GM23338 (cell line): ENCODE results near the gene HHEX. TPM values are rescaled to one million over a fixed set of nuclear protein-coding genes. Genes with fewer than 3 reads are reported as not detected.

Experiments used
- ATAC-seq: fragments of 200-7000 bp; cut with Tn5 transposase; 3 replicates; pipeline ENCODE4 v1.9.1; 2020
- DNase-seq: peaks from one replicate; pipeline ENCODE4 v3.0.0-alpha.2; 2015; ENCODE audit warnings: low spot score
- H2AFZ ChIP-seq: fragments of 200-600 bp; sonication (generic); 2 replicates; pipeline ENCODE4 v1.8.0; 2016; ENCODE audit warnings: antibody characterized with exemption, mild to moderate bottlenecking, moderate library complexity
- H3F3A ChIP-seq: fragments of 200-600 bp; sonication (generic); replicated peaks from 2 replicates; pipeline ENCODE4 v1.8.0; 2017; ENCODE audit warnings: antibody characterized with exemption, mixed run types, low read depth
- H3K27ac ChIP-seq: fragments of 200-600 bp; sonication (generic); 2 replicates; pipeline ENCODE4 v1.6.1; 2016; ENCODE audit warnings: low read depth
- H3K27me3 ChIP-seq: fragments of 200-600 bp; sonication (generic); 2 replicates; pipeline ENCODE4 v1.8.0; 2016; ENCODE audit warnings: mild to moderate bottlenecking, mixed run types, moderate library complexity; ENCODE audit not compliant: insufficient read depth
- H3K36me3 ChIP-seq: fragments of 200-600 bp; sonication (generic); 2 replicates; pipeline ENCODE4 v1.8.0; 2016; ENCODE audit warnings: mild to moderate bottlenecking; ENCODE audit not compliant: insufficient read depth
- H3K4me1 ChIP-seq: fragments of 200-600 bp; sonication (generic); 2 replicates; pipeline ENCODE4 v1.8.0; 2016; ENCODE audit warnings: mild to moderate bottlenecking, moderate library complexity; ENCODE audit not compliant: insufficient read depth
- H3K4me2 ChIP-seq: fragments of 200-600 bp; sonication (generic); 2 replicates; pipeline ENCODE4 v1.7.1; 2017; ENCODE audit warnings: mixed run types
- H3K4me3 ChIP-seq: fragments of 200-600 bp; sonication (generic); 2 replicates; pipeline ENCODE4 v1.6.1; 2016; ENCODE audit warnings: mixed run types
- H3K79me2 ChIP-seq: fragments of 200-600 bp; sonication (generic); replicated peaks from 2 replicates; pipeline ENCODE4 v1.8.0; 2017; ENCODE audit warnings: mild to moderate bottlenecking; ENCODE audit not compliant: insufficient read depth
- H3K9me2 ChIP-seq: fragments of 200-600 bp; sonication (generic); 2 replicates; pipeline ENCODE4 v1.8.0; 2017; ENCODE audit not compliant: insufficient read depth
- H4K20me1 ChIP-seq: fragments of 200-600 bp; sonication (generic); replicated peaks from 2 replicates; pipeline ENCODE4 v1.8.0; 2017; ENCODE audit warnings: mild to moderate bottlenecking; ENCODE audit not compliant: insufficient read depth
- H3K27ac Mint-ChIP-seq: 2 replicates; pipeline ENCODE4 v1.8.0; 2020; ENCODE audit warnings: inconsistent platforms, mild to moderate bottlenecking, moderate library complexity, mixed read lengths
- H3K27me3 Mint-ChIP-seq: 3 replicates; pipeline ENCODE4 v1.8.0; 2022; ENCODE audit warnings: low read depth, mild to moderate bottlenecking, moderate library complexity, mixed read lengths, inconsistent platforms; ENCODE audit not compliant: insufficient read depth, poor library complexity
- H3K36me3 Mint-ChIP-seq: 3 replicates; pipeline ENCODE4 v1.8.0; 2021; ENCODE audit warnings: low read depth, mild to moderate bottlenecking, inconsistent platforms, moderate library complexity, mixed read lengths
- H3K4me1 Mint-ChIP-seq: 3 replicates; pipeline ENCODE4 v1.8.0; 2020; ENCODE audit warnings: mild to moderate bottlenecking, inconsistent platforms, mixed read lengths
- H3K4me3 Mint-ChIP-seq: 3 replicates; pipeline ENCODE4 v1.8.0; 2021; ENCODE audit warnings: moderate library complexity, mild to moderate bottlenecking, inconsistent platforms, mixed read lengths
- H3K9me3 Mint-ChIP-seq: 3 replicates; pipeline ENCODE4 v1.8.0; 2020; ENCODE audit warnings: moderate library complexity, mild to moderate bottlenecking, inconsistent platforms, mixed read lengths
- CREB1 ChIP-seq: fragments of 250-450 bp; sonication (Bioruptor Pico); IDR thresholded peaks from 2 replicates; pipeline ENCODE4 v1.5.0; 2020; ENCODE audit warnings: low read depth, mild to moderate bottlenecking, moderate library complexity
- EZH2 ChIP-seq: fragments of 200-600 bp; sonication (generic); IDR thresholded peaks from one replicate; pipeline ENCODE4 v1.8.0; 2017; ENCODE audit warnings: antibody characterized with exemption, mild to moderate bottlenecking, low read depth; ENCODE audit not compliant: unreplicated experiment
- JUNB ChIP-seq: IDR thresholded peaks from one replicate; pipeline ENCODE4 v1.6.1; 2016; ENCODE audit warnings: antibody characterized with exemption; ENCODE audit not compliant: unreplicated experiment
- NANOG ChIP-seq: IDR thresholded peaks from 2 replicates; pipeline ENCODE4 v1.6.1; 2016; ENCODE audit warnings: antibody characterized with exemption, borderline replicate concordance
- POLR2AphosphoS5 ChIP-seq: IDR thresholded peaks from 2 replicates; pipeline ENCODE4 v1.6.1; 2016; ENCODE audit warnings: antibody characterized with exemption, low read depth
- STAT1 ChIP-seq: IDR thresholded peaks from one replicate; pipeline ENCODE4 v1.6.1; 2016; ENCODE audit warnings: antibody characterized with exemption; ENCODE audit not compliant: unreplicated experiment
- ZNF114 ChIP-seq: fragments of 250-450 bp; sonication (Bioruptor Pico); IDR thresholded peaks from 2 replicates; pipeline ENCODE4 v1.5.0; 2020; ENCODE audit warnings: mild to moderate bottlenecking, moderate library complexity
- ZNF331 ChIP-seq: fragments of 250-450 bp; sonication (Bioruptor Pico); IDR thresholded peaks from 2 replicates; pipeline ENCODE4 v1.5.0; 2020; ENCODE audit warnings: low read depth, mild to moderate bottlenecking, moderate library complexity
- polyA plus RNA-seq: library from polyadenylated mRNA; unstranded; fragments of >200 nt; fragmentation: Nextera tagmentation; extraction: Ambion mirVana; gene quantifications from 2 replicates; pipeline ENCODE4 v1.2.1, GENCODE V29; 2016
- total RNA-seq: library from RNA; depleted of rRNA; stranded (reverse); fragments of >200 nt; shearing (Covaris generic); gene quantifications from 2 replicates; pipeline ENCODE4 v1.2.3, GENCODE V29; 2014
- TF ChIP-seq, protein P1 (sequence below): IDR thresholded peaks from 2 replicates; pipeline ENCODE4 v1.6.1; 2016; ENCODE audit warnings: antibody characterized with exemption
- TF ChIP-seq, protein P2 (sequence below), 2 experiments: fragments of 200-600 bp in 1 of 2; sonication (generic) in 1 of 2; conservative IDR thresholded peaks; 2 replicates each; pipeline versions ENCODE4 v1.5.1 to v1.6.1; 2016 to 2017; ENCODE audit warnings: antibody characterized with exemption in 2 of 2, low read depth in 2 of 2, mild to moderate bottlenecking in 2 of 2, moderate library complexity in 1 of 2
- TF ChIP-seq, protein P3 (sequence below): IDR thresholded peaks from one replicate; pipeline ENCODE4 v1.6.1; 2018; ENCODE audit warnings: antibody characterized with exemption; ENCODE audit not compliant: unreplicated experiment
- TF ChIP-seq, protein P4 (sequence below): fragments of 250-450 bp; sonication (Bioruptor Pico); IDR thresholded peaks from 2 replicates; pipeline ENCODE4 v1.5.0; 2020; ENCODE audit warnings: mild to moderate bottlenecking, moderate library complexity

The HHEX gene
- total and polyA plus RNA-seq, 2 experiments from 2014 or later: 0.59 to 2.0 TPM

DNA sequence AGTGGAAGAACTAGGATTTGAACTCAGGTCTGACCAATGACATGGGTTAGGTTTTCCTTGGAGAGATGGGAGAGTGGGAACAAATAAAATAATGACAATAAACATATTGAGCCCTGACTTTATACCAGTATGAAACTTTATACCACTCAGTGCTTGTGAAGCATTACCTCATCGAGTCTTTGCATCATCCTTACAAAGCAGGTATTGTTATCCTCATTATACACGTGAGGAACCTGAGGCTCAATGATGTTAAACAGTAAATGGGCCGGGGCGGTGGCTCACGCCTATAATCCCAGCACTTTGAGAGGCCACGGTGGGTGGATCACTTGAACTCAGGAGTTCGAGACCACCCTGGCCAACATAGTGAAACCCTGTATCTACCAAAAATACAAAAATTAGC lies 47.7 kb downstream of the HHEX start (continued):
- TF ChIP-seq, protein P1, sequence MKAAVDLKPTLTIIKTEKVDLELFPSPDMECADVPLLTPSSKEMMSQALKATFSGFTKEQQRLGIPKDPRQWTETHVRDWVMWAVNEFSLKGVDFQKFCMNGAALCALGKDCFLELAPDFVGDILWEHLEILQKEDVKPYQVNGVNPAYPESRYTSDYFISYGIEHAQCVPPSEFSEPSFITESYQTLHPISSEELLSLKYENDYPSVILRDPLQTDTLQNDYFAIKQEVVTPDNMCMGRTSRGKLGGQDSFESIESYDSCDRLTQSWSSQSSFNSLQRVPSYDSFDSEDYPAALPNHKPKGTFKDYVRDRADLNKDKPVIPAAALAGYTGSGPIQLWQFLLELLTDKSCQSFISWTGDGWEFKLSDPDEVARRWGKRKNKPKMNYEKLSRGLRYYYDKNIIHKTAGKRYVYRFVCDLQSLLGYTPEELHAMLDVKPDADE: no peak
- no peak for TF ChIP-seq EZH2
- TF ChIP-seq CREB1: no peak

DNA sequence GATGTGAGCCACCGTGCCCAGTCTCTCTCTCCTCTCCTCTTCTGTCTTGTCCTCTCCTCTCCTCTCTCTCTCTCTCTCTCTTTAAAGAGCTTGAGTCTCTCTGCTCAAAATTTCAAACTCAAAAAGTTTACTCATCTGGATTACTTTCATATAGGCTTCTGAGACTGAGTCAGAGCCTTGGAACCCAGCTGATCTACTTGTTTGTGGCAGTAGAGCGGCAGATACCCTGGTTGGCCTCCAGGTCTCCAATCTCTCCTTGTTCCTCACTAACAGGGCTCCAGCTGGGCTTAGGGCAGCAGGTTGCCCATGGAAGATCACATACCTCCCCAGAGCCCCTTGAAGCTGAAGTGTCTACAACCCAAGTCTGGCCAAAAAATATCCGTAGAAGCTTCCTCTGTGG lies 51.0 kb downstream of the HHEX start:
- no peak overlapping the region for H2AFZ ChIP-seq
- no peak for DNase-seq
- H3K27me3 ChIP-seq: no peaks in the 10 kb centered on the region
- H3K27me3 Mint-ChIP-seq: peaks cover 15% of the 10 kb centered on the region
- no peaks in the 10 kb centered on the region for H3K36me3 Mint-ChIP-seq
- H3K4me2 ChIP-seq: no peak overlapping the region
- H3K79me2 ChIP-seq: no peaks in the 10 kb centered on the region
- no peak overlapping the region for H3K4me3 ChIP-seq
- H3F3A ChIP-seq: no peaks in the 10 kb centered on the region
- no peaks in the 10 kb centered on the region for H3K36me3 ChIP-seq
- H3K4me1 ChIP-seq: no peaks in the 10 kb centered on the region
- ATAC-seq: no peak
- no peaks in the 10 kb centered on the region for H3K9me3 Mint-ChIP-seq
- H3K27ac ChIP-seq: no peak overlapping the region
- H3K9me2 ChIP-seq: no peaks in the 10 kb centered on the region
- no peak overlapping the region for H3K27ac Mint-ChIP-seq
- H4K20me1 ChIP-seq: no peaks in the 10 kb centered on the region
- H3K4me1 Mint-ChIP-seq: no peaks in the 10 kb centered on the region
- no peak overlapping the region for H3K4me3 Mint-ChIP-seq
- TF ChIP-seq EZH2 (no peak), CREB1 (no peak), NANOG (no peak), ZNF114 (CRISPR knock-in tag) (no peak), JUNB (no peak), POLR2AphosphoS5 (no peak), STAT1 (no peak), ZNF331 (CRISPR knock-in tag) (no peak)
- TF ChIP-seq, protein P1: no peak
- TF ChIP-seq, protein P2, sequence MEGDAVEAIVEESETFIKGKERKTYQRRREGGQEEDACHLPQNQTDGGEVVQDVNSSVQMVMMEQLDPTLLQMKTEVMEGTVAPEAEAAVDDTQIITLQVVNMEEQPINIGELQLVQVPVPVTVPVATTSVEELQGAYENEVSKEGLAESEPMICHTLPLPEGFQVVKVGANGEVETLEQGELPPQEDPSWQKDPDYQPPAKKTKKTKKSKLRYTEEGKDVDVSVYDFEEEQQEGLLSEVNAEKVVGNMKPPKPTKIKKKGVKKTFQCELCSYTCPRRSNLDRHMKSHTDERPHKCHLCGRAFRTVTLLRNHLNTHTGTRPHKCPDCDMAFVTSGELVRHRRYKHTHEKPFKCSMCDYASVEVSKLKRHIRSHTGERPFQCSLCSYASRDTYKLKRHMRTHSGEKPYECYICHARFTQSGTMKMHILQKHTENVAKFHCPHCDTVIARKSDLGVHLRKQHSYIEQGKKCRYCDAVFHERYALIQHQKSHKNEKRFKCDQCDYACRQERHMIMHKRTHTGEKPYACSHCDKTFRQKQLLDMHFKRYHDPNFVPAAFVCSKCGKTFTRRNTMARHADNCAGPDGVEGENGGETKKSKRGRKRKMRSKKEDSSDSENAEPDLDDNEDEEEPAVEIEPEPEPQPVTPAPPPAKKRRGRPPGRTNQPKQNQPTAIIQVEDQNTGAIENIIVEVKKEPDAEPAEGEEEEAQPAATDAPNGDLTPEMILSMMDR (conservative IDR thresholded peaks at IDR 0.05; ENCODE audit: low read depth in 2 of 2): no peak
- TF ChIP-seq, protein P3, sequence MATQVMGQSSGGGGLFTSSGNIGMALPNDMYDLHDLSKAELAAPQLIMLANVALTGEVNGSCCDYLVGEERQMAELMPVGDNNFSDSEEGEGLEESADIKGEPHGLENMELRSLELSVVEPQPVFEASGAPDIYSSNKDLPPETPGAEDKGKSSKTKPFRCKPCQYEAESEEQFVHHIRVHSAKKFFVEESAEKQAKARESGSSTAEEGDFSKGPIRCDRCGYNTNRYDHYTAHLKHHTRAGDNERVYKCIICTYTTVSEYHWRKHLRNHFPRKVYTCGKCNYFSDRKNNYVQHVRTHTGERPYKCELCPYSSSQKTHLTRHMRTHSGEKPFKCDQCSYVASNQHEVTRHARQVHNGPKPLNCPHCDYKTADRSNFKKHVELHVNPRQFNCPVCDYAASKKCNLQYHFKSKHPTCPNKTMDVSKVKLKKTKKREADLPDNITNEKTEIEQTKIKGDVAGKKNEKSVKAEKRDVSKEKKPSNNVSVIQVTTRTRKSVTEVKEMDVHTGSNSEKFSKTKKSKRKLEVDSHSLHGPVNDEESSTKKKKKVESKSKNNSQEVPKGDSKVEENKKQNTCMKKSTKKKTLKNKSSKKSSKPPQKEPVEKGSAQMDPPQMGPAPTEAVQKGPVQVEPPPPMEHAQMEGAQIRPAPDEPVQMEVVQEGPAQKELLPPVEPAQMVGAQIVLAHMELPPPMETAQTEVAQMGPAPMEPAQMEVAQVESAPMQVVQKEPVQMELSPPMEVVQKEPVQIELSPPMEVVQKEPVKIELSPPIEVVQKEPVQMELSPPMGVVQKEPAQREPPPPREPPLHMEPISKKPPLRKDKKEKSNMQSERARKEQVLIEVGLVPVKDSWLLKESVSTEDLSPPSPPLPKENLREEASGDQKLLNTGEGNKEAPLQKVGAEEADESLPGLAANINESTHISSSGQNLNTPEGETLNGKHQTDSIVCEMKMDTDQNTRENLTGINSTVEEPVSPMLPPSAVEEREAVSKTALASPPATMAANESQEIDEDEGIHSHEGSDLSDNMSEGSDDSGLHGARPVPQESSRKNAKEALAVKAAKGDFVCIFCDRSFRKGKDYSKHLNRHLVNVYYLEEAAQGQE: no peak
- TF ChIP-seq, protein P4, sequence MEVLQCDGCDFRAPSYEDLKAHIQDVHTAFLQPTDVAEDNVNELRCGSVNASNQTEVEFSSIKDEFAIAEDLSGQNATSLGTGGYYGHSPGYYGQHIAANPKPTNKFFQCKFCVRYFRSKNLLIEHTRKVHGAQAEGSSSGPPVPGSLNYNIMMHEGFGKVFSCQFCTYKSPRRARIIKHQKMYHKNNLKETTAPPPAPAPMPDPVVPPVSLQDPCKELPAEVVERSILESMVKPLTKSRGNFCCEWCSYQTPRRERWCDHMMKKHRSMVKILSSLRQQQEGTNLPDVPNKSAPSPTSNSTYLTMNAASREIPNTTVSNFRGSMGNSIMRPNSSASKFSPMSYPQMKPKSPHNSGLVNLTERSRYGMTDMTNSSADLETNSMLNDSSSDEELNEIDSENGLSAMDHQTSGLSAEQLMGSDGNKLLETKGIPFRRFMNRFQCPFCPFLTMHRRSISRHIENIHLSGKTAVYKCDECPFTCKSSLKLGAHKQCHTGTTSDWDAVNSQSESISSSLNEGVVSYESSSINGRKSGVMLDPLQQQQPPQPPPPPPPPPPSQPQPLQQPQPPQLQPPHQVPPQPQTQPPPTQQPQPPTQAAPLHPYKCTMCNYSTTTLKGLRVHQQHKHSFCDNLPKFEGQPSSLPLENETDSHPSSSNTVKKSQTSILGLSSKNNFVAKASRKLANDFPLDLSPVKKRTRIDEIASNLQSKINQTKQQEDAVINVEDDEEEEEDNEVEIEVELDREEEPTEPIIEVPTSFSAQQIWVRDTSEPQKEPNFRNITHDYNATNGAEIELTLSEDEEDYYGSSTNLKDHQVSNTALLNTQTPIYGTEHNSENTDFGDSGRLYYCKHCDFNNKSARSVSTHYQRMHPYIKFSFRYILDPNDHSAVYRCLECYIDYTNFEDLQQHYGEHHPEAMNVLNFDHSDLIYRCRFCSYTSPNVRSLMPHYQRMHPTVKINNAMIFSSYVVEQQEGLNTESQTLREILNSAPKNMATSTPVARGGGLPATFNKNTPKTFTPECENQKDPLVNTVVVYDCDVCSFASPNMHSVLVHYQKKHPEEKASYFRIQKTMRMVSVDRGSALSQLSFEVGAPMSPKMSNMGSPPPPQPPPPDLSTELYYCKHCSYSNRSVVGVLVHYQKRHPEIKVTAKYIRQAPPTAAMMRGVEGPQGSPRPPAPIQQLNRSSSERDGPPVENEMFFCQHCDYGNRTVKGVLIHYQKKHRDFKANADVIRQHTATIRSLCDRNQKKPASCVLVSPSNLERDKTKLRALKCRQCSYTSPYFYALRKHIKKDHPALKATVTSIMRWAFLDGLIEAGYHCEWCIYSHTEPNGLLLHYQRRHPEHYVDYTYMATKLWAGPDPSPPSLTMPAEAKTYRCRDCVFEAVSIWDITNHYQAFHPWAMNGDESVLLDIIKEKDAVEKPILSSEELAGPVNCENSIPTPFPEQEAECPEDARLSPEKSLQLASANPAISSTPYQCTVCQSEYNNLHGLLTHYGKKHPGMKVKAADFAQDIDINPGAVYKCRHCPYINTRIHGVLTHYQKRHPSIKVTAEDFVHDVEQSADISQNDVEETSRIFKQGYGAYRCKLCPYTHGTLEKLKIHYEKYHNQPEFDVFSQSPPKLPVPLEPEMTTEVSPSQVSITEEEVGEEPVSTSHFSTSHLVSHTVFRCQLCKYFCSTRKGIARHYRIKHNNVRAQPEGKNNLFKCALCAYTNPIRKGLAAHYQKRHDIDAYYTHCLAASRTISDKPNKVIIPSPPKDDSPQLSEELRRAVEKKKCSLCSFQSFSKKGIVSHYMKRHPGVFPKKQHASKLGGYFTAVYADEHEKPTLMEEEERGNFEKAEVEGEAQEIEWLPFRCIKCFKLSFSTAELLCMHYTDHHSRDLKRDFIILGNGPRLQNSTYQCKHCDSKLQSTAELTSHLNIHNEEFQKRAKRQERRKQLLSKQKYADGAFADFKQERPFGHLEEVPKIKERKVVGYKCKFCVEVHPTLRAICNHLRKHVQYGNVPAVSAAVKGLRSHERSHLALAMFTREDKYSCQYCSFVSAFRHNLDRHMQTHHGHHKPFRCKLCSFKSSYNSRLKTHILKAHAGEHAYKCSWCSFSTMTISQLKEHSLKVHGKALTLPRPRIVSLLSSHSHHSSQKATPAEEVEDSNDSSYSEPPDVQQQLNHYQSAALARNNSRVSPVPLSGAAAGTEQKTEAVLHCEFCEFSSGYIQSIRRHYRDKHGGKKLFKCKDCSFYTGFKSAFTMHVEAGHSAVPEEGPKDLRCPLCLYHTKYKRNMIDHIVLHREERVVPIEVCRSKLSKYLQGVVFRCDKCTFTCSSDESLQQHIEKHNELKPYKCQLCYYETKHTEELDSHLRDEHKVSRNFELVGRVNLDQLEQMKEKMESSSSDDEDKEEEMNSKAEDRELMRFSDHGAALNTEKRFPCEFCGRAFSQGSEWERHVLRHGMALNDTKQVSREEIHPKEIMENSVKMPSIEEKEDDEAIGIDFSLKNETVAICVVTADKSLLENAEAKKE: no peak
